ENCODE data around the gene MAP2K2. TPM values are rescaled to one million over a fixed set of nuclear protein-coding genes. Genes with fewer than 3 reads are reported as not detected.

The MAP2K2 gene
- polyA plus RNA-seq, 1 donor from 2014 or later = 95.5 TPM

DNA sequence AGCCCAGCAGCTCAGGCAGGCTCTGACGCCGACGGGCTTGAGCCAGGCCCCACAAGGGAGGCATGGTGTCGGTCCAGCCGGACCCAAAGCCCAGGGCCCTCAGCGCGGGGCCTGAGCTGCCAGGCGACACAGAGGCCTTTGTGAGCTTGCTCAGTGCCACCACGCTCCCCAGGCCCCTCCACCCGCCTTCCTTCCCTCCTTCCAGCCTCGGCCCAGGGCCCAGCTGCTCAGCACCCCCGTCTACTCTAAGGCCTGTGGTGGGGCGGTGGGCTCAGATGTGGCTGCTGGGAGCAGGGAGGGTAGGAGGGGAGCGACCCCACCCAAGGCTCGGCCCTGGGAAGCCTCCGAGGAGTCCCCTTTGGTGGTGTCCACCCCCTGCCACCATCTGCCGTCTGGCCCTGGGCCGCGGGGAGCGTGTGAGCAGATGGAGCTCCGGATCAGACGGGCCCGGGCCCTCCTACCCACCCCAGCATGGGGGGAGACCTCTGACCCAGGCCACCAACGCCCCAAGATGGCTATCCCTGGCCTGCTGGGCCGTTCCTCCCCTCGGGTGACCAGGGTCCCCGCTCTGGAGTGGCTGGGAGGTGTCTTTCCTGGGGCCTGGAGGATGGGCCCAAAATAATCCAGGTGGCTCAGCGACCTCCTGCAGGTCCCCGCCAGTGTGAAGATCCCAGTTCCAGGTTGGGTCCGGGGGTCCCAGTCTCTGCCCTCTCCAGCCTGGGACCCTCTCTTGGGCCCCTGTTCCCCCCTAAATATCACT lies 65.0 kb downstream of the MAP2K2 start:
- Histone ChIP-seq H3K9me3 (ENCODE audit: low read length) (no peaks in the 10 kb centered on the region), H3K4me2 (ENCODE audit: low read length) (no peak overlapping the region), H3K27ac (ENCODE audit: low read length) (no peak overlapping the region), H3F3A (ENCODE audit: insufficient read depth, low read length, poor library complexity, severe bottlenecking) (no peaks in the 10 kb centered on the region), H3K79me2 (replicated peaks; ENCODE audit: insufficient read depth, low read length) (peaks cover 3% of the 10 kb centered on the region), H3K27me3 (ENCODE audit: insufficient read depth, low read depth, low read length) (no peaks in the 10 kb centered on the region), H3K4me3 (ENCODE audit: low read length) (no peak overlapping the region), H3K9me2 (ENCODE audit: insufficient read depth, low read length) (no peaks in the 10 kb centered on the region), H4K20me1 (ENCODE audit: insufficient read depth) (peaks cover under 1% of the 10 kb centered on the region), H3K9ac (ENCODE audit: low read length) (no peak overlapping the region), H2AFZ (ENCODE audit: low read depth, low read length) (no peak overlapping the region), H3K36me3 (ENCODE audit: insufficient read depth, low read length) (no peaks in the 10 kb centered on the region)
- TF ChIP-seq POLR2AphosphoS5 (IDR thresholded peaks at IDR 0.05) (no peak), SMC3 (conservative IDR thresholded peaks at IDR 0.05; ENCODE audit: poor library complexity) (no peak), RAD21 (conservative IDR thresholded peaks at IDR 0.05) (no peak), EZH2 (IDR thresholded peaks at IDR 0.05; ENCODE audit: borderline replicate concordance, insufficient read depth, low read length, poor library complexity, severe bottlenecking) (no peak), CTCF (IDR thresholded peaks at IDR 0.05; ENCODE audit: poor library complexity, severe bottlenecking) (no peak), TAF1 (IDR thresholded peaks at IDR 0.05; ENCODE audit: low read depth) (no peak)

GRCh38 chr19:4057931-4058692 lies 65.8 kb downstream of the MAP2K2 start:
- Histone ChIP-seq H3K9ac (ENCODE audit: low read length) (no peak overlapping the region), H3K4me2 (ENCODE audit: low read length) (no peak overlapping the region), H3K4me3 (ENCODE audit: low read length) (no peak overlapping the region), H3F3A (ENCODE audit: insufficient read depth, low read length, poor library complexity, severe bottlenecking) (no peaks in the 10 kb centered on the region), H3K79me2 (replicated peaks; ENCODE audit: insufficient read depth, low read length) (peaks cover 3% of the 10 kb centered on the region), H3K27ac (ENCODE audit: low read length) (no peak overlapping the region), H4K20me1 (ENCODE audit: insufficient read depth) (no peaks in the 10 kb centered on the region), H2AFZ (ENCODE audit: low read depth, low read length) (no peak overlapping the region), H3K9me3 (ENCODE audit: low read length) (no peaks in the 10 kb centered on the region), H3K36me3 (ENCODE audit: insufficient read depth, low read length) (no peaks in the 10 kb centered on the region), H3K9me2 (ENCODE audit: insufficient read depth, low read length) (no peaks in the 10 kb centered on the region), H3K27me3 (ENCODE audit: insufficient read depth, low read depth, low read length) (no peaks in the 10 kb centered on the region)
- TF ChIP-seq POLR2AphosphoS5 (IDR thresholded peaks at IDR 0.05) (no peak), RAD21 (conservative IDR thresholded peaks at IDR 0.05) (no peak), MXI1 (conservative IDR thresholded peaks at IDR 0.05; ENCODE audit: poor library complexity, severe bottlenecking) (no peak), CTCF (IDR thresholded peaks at IDR 0.05; ENCODE audit: poor library complexity, severe bottlenecking) (no peak), SMC3 (conservative IDR thresholded peaks at IDR 0.05; ENCODE audit: poor library complexity) (no peak), TAF1 (IDR thresholded peaks at IDR 0.05; ENCODE audit: low read depth) (no peak), EP300 (conservative IDR thresholded peaks at IDR 0.05; ENCODE audit: poor library complexity, severe bottlenecking) (no peak), EZH2 (IDR thresholded peaks at IDR 0.05; ENCODE audit: borderline replicate concordance, insufficient read depth, low read length, poor library complexity, severe bottlenecking) (no peak)
- TF ChIP-seq, protein P1, sequence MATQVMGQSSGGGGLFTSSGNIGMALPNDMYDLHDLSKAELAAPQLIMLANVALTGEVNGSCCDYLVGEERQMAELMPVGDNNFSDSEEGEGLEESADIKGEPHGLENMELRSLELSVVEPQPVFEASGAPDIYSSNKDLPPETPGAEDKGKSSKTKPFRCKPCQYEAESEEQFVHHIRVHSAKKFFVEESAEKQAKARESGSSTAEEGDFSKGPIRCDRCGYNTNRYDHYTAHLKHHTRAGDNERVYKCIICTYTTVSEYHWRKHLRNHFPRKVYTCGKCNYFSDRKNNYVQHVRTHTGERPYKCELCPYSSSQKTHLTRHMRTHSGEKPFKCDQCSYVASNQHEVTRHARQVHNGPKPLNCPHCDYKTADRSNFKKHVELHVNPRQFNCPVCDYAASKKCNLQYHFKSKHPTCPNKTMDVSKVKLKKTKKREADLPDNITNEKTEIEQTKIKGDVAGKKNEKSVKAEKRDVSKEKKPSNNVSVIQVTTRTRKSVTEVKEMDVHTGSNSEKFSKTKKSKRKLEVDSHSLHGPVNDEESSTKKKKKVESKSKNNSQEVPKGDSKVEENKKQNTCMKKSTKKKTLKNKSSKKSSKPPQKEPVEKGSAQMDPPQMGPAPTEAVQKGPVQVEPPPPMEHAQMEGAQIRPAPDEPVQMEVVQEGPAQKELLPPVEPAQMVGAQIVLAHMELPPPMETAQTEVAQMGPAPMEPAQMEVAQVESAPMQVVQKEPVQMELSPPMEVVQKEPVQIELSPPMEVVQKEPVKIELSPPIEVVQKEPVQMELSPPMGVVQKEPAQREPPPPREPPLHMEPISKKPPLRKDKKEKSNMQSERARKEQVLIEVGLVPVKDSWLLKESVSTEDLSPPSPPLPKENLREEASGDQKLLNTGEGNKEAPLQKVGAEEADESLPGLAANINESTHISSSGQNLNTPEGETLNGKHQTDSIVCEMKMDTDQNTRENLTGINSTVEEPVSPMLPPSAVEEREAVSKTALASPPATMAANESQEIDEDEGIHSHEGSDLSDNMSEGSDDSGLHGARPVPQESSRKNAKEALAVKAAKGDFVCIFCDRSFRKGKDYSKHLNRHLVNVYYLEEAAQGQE (IDR thresholded peaks at IDR 0.05; ENCODE audit: borderline replicate concordance) = no peak

All from neural cell (in vitro differentiated cells).